DND-41 (cell line): ENCODE measurements around the gene CACNA2D4.

Experiments
- ATAC-seq: fragments of 200-7000 bp; cut with Tn5 transposase; 3 replicates; pipeline ENCODE4 v1.9.1; 2021; ENCODE audit warnings: low read depth; ENCODE audit not compliant: insufficient read depth
- DNase-seq: peaks from one replicate; pipeline ENCODE4 v3.0.0-alpha.2; 2020
- H2AFZ ChIP-seq: 2 replicates; pipeline ENCODE4 v1.6.0; 2012; ENCODE audit warnings: low read depth, low read length
- H3K27ac ChIP-seq: 2 replicates; pipeline ENCODE4 v1.5.1; 2012; ENCODE audit warnings: low read length, inconsistent platforms
- H3K27me3 ChIP-seq: fragments of 200-600 bp; sonication (generic); 2 replicates; pipeline ENCODE4 v1.6.0; 2012; ENCODE audit warnings: low read length, mild to moderate bottlenecking, inconsistent platforms; ENCODE audit not compliant: insufficient read depth, poor library complexity
- H3K36me3 ChIP-seq: 2 replicates; pipeline ENCODE4 v1.5.1; 2012; ENCODE audit warnings: low read length, inconsistent platforms; ENCODE audit not compliant: insufficient read depth
- H3K4me1 ChIP-seq: 2 replicates; pipeline ENCODE4 v1.5.1; 2012; ENCODE audit warnings: mild to moderate bottlenecking, low read length; ENCODE audit not compliant: insufficient read depth
- H3K4me2 ChIP-seq: 2 replicates; pipeline ENCODE4 v1.6.0; 2012; ENCODE audit warnings: mild to moderate bottlenecking, moderate library complexity, low read length, inconsistent platforms; ENCODE audit not compliant: insufficient read depth
- H3K4me3 ChIP-seq, 2 experiments: fragments of 200-600 bp in 1 of 2; shearing (Covaris generic) in 1 of 2; 2 replicates each; pipeline ENCODE4 v1.5.1; 2012 to 2016; ENCODE audit warnings: inconsistent platforms in 2 of 2, low read length in 2 of 2, mild to moderate bottlenecking in 2 of 2, low read depth in 1 of 2, moderate library complexity in 1 of 2
- H3K79me2 ChIP-seq: 2 replicates; pipeline ENCODE4 v1.6.0; 2012; ENCODE audit warnings: low read length, inconsistent platforms; ENCODE audit not compliant: insufficient read depth
- H3K9ac ChIP-seq: 2 replicates; pipeline ENCODE4 v1.6.0; 2012; ENCODE audit warnings: low read depth, mild to moderate bottlenecking, inconsistent platforms, low read length, moderate library complexity
- H3K9me3 ChIP-seq: 2 replicates; pipeline ENCODE4 v1.5.1; 2012; ENCODE audit warnings: low read length, moderate library complexity, mild to moderate bottlenecking, inconsistent platforms; ENCODE audit not compliant: insufficient read depth, severe bottlenecking
- H4K20me1 ChIP-seq: 2 replicates; pipeline ENCODE4 v1.6.0; 2012; ENCODE audit warnings: low read length; ENCODE audit not compliant: insufficient read depth
- CTCF ChIP-seq: IDR thresholded peaks from 2 replicates; pipeline ENCODE4 v1.5.1; 2012; ENCODE audit warnings: borderline replicate concordance, low read length, moderate library complexity, mild to moderate bottlenecking; ENCODE audit not compliant: poor library complexity, severe bottlenecking; ENCODE audit errors: extremely low read depth
- EZH2 ChIP-seq: IDR thresholded peaks from 3 replicates; pipeline ENCODE4 v1.6.1; 2012; ENCODE audit warnings: borderline replicate concordance, low read depth, mild to moderate bottlenecking, moderate library complexity, low read length, inconsistent platforms; ENCODE audit not compliant: severe bottlenecking

Gene CACNA2D4

GRCh38 chr12:1763153-1763552 is 155.3 kb downstream of the CACNA2D4 start:
- Histone ChIP-seq H3K4me2 (no peak overlapping the region), H2AFZ (no peak overlapping the region), H3K9ac (no peak overlapping the region), H3K4me3 (no peak overlapping the region), H3K36me3 (peaks cover 30% of the 10 kb centered on the region; the same call in 1 of the 2 replicates), H4K20me1 (peaks cover 11% of the 10 kb centered on the region; the same call in 1 of the 2 replicates), H3K27me3 (no peaks in the 10 kb centered on the region), H3K27ac (no peak overlapping the region), H3K79me2 (peaks cover 80% of the 10 kb centered on the region), H3K9me3 (no peaks in the 10 kb centered on the region), H3K4me1 (no peaks in the 10 kb centered on the region)
- DNase-seq (no peak), ATAC-seq (no peak)
- TF ChIP-seq CTCF (no peak), EZH2 (no peak)

GRCh38 chr12:1761857-1762256 is 156.6 kb downstream of the CACNA2D4 start:
- peaks cover 42% of the 10 kb centered on the region for H3K36me3 ChIP-seq
- no peak overlapping the region for H3K4me3 ChIP-seq
- no peak overlapping the region for H3K27ac ChIP-seq
- H3K79me2 ChIP-seq = peaks cover 80% of the 10 kb centered on the region
- no peak overlapping the region for H3K4me2 ChIP-seq
- peaks cover 11% of the 10 kb centered on the region; the same call in 1 of the 2 replicates for H4K20me1 ChIP-seq
- DNase-seq (no peak), ATAC-seq (no peak)
- H3K27me3 ChIP-seq = no peaks in the 10 kb centered on the region
- no peak for TF ChIP-seq EZH2
- TF ChIP-seq CTCF = no peak
- H3K9me3 ChIP-seq = no peaks in the 10 kb centered on the region
- H2AFZ ChIP-seq = no peak overlapping the region
- no peak overlapping the region for H3K9ac ChIP-seq
- H3K4me1 ChIP-seq = no peaks in the 10 kb centered on the region

- Histone ChIP-seq H2AFZ (no peak overlapping the region), H3K27me3 (no peaks in the 10 kb centered on the region), H4K20me1 (peaks cover 11% of the 10 kb centered on the region; the same call in 1 of the 2 replicates), H3K9me3 (no peaks in the 10 kb centered on the region), H3K79me2 (peaks cover 76% of the 10 kb centered on the region), H3K9ac (no peak overlapping the region), H3K36me3 (peaks cover 49% of the 10 kb centered on the region), H3K4me2 (no peak overlapping the region), H3K4me1 (no peaks in the 10 kb centered on the region), H3K4me3 (no peak overlapping the region), H3K27ac (no peak overlapping the region)
- no peak for ATAC-seq
- TF ChIP-seq CTCF = no peak
- TF ChIP-seq EZH2 = no peak
- no peak for DNase-seq
Measured at GRCh38 chr12:1760566-1761382, 157.7 kb downstream of the CACNA2D4 start.

- DNase-seq (no peak), ATAC-seq (no peak)
- Histone ChIP-seq H3K9me3 (no peaks in the 10 kb centered on the region), H4K20me1 (peaks cover 15% of the 10 kb centered on the region; the same call in 1 of the 2 replicates), H3K9ac (no peak overlapping the region), H3K27ac (no peak overlapping the region), H3K79me2 (peaks cover 71% of the 10 kb centered on the region), H3K36me3 (peaks cover 65% of the 10 kb centered on the region), H3K4me1 (no peaks in the 10 kb centered on the region), H2AFZ (no peak overlapping the region), H3K27me3 (no peaks in the 10 kb centered on the region), H3K4me3 (no peak overlapping the region), H3K4me2 (no peak overlapping the region)
- TF ChIP-seq EZH2 (no peak), CTCF (no peak)
Measured at GRCh38 chr12:1758887-1759286, 159.6 kb downstream of the CACNA2D4 start.
